Psoas muscle (tissue), 8 donors: Measurements from ENCODE around the gene MCL1. TPM values are rescaled to one million over a fixed set of nuclear protein-coding genes. Genes with fewer than 3 reads are reported as not detected.
A peak's percentile ranks its signal among the peaks of the same experiment; 100 is the strongest.

Experiments
- ATAC-seq, 4 donors: fragments of 200-7000 bp; cut with Tn5 transposase; one replicate each; pipeline ENCODE4 v1.9.1; 2020; ENCODE audit warnings: moderate library complexity in 3 of 4, mild to moderate bottlenecking in 2 of 4
- DNase-seq, 2 donors: peaks; one replicate each; pipeline ENCODE4 v3.0.0-alpha.2; 2020
- H3K27ac ChIP-seq: fragments of 200-600 bp; one replicate; pipeline ENCODE4 v1.8.0; 2022
- H3K27me3 ChIP-seq, 3 donors: fragments of 200-600 bp in 1 of 3; one replicate each; pipeline versions ENCODE4 v1.6.1 to v1.8.0; 2013 to 2022; ENCODE audit warnings: low read length in 2 of 3, mild to moderate bottlenecking in 2 of 3, moderate library complexity in 1 of 3; ENCODE audit not compliant: insufficient read depth in 3 of 3
- H3K36me3 ChIP-seq, 2 donors: fragments of 200-600 bp in 1 of 2; one replicate each; pipeline versions ENCODE4 v1.6.1 to v1.8.0; 2013 to 2022; ENCODE audit warnings: low read depth in 1 of 2, mild to moderate bottlenecking in 1 of 2, moderate library complexity in 1 of 2; ENCODE audit not compliant: insufficient read depth in 1 of 2
- H3K4me1 ChIP-seq: fragments of 200-600 bp; one replicate; pipeline ENCODE4 v1.8.0; 2022
- H3K4me3 ChIP-seq: fragments of 200-600 bp; one replicate; pipeline ENCODE4 v1.8.0; 2022; ENCODE audit warnings: mild to moderate bottlenecking
- H3K9me3 ChIP-seq: fragments of 200-600 bp; one replicate; pipeline ENCODE4 v1.8.0; 2022
- WGBS, 3 donors: extraction: QIAGEN DNeasy Blood & Tissue Kit; methylation state at CpG; one replicate each; pipeline versions ENCODE4 v1.1.6 to v1.1.7; 2013; 5-methylcytosine and 5-hydroxymethylcytosine counted together
- intact Hi-C, 2 donors: fragments of 100-400 bp; cut with DNase I; formaldehyde crosslinking; loops; one replicate each; pipeline versions ENCODE4 v1.11.0 to v1.14.2; 2022
- polyA plus RNA-seq, 3 donors: library from polyadenylated mRNA; stranded (reverse); fragments of 200-250 nt; gene quantifications; one replicate each; pipeline ENCODE4 v1.2.3, GENCODE V29; 2013
- total RNA-seq, 4 donors: library from RNA; stranded (reverse); fragmentation: NEBNext Ultra II Directional in 2 of 4; extraction: Animal tissue kit (Norgen Biotek cat#: 25700) in 2 of 4; gene quantifications; one replicate each; pipeline versions ENCODE4 v1.2.1 to v1.2.4, GENCODE V29; 2021 to 2023
- TF ChIP-seq, protein P1 (sequence below): fragments of 200-600 bp; IDR thresholded peaks from one replicate; pipeline ENCODE4 v1.8.0; 2022; ENCODE audit warnings: antibody characterized with exemption
- donor health status: healthy with polysubstance abuse.
- donor health status: DM: no; HTN: no; CAD: no; lungs with moderate emphysema.
- donor health status: Bipolar disorder and iron deficiency.
- donor health status: healthy.
- donor health status: DM: yes; HTN: yes; CAD: no.
- donor health status: DM: no; HTN: no; CAD: no.
- donor health status: DM: no; HTN: no; CAD: no.
- donor health status: DM: yes; HTN: yes; CAD: no.

Gene MCL1
- total and polyA plus RNA-seq, 7 donors: 97.2 to 192 (median 128) TPM

DNA sequence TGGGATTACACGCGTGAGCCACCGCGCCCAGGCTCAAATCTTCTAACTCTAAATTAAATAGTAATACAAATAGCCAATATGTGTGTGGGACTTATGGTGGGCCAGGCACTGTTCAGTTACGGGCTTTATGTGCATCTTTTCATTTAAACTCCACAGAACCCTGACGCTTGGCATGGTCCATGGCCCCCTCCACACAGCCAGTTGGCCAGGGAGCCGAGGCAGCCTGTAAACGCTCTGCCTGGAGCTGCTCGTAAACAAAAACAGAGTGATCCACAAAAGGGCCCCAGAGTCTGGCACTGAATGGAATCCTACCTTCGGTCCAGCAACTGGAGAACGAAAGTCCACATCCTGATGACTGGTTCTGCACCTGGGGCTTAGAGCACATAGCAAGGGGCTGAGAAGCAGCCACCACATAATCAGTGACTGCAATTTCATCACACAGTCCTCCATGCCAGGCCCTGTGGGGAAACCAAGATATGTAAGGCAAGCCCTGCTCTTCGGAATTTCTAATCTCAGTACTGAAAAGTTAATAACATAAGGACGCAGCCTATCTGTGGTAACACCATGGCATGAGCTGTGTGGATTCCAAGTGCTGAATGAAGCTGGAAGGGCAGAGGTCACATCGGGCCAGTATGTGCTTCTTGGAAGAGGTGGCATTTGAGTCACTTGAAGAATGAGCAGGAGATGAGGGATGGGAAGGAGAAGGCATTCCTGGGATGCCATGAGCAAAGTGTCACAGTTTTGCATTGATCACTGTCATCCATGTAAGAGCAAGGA lies 43.7 kb downstream of the MCL1 start:
- no peaks in the 10 kb centered on the region for H3K9me3 ChIP-seq
- peaks cover 24% of the 10 kb centered on the region for H3K4me1 ChIP-seq
- 27 to 50% (median 34%) methylated on average over 14 of the region's 14 CpGs for WGBS, 3 donors

GRCh38 chr1:150534002-150534401 lies 45.4 kb downstream of the MCL1 start:
- peak overlapping the region; percentile 83 for H3K27ac ChIP-seq
- DNase-seq: no peak

More for the DNA sequence above, 43.7 kb downstream of the MCL1 start:
- peak in 1 of 2 donors; percentile 55 for DNase-seq
- TF ChIP-seq, protein P1, sequence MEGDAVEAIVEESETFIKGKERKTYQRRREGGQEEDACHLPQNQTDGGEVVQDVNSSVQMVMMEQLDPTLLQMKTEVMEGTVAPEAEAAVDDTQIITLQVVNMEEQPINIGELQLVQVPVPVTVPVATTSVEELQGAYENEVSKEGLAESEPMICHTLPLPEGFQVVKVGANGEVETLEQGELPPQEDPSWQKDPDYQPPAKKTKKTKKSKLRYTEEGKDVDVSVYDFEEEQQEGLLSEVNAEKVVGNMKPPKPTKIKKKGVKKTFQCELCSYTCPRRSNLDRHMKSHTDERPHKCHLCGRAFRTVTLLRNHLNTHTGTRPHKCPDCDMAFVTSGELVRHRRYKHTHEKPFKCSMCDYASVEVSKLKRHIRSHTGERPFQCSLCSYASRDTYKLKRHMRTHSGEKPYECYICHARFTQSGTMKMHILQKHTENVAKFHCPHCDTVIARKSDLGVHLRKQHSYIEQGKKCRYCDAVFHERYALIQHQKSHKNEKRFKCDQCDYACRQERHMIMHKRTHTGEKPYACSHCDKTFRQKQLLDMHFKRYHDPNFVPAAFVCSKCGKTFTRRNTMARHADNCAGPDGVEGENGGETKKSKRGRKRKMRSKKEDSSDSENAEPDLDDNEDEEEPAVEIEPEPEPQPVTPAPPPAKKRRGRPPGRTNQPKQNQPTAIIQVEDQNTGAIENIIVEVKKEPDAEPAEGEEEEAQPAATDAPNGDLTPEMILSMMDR: no peak
- peak; percentile 64 to 77 (median 74) for ATAC-seq
- Histone ChIP-seq H3K36me3 (no peaks in the 10 kb centered on the region), H3K27ac (peak overlapping the region; percentile 83), H3K4me3 (no peak overlapping the region), H3K27me3 (no peaks in the 10 kb centered on the region)
- intact Hi-C loops: no loop called here

DNA sequence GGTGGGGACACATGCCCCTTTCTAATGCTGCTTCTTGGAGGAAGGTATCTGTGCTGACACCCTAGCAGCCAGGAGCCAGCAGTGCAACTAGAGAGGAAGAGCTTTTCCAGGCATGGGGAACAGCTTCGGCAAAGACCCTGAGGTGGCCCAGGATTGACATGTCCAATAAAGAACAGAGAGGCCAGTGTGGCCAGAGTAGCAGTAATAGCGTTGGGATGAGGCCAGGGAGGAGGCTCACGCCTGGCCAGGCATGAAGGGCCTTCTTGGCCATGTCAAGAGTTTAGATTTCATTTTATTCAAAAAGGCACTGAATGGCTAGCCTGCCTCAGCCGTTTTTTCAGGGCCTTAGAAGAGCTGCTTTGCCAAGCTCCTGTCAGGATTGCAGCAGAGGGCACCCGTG lies 46.5 kb downstream of the MCL1 start:
- intact Hi-C loops: loop anchor here (1.0 to 5.0 kb wide), 2 partner anchors 69 to 71 kb away; no protein-coding TSS in a partner anchor
- H3K27ac ChIP-seq: peak overlapping the region; percentile 73
- TF ChIP-seq, protein P1: no peak
- H3K9me3 ChIP-seq: no peaks in the 10 kb centered on the region
- H3K4me3 ChIP-seq: no peak overlapping the region
- no peaks in the 10 kb centered on the region for H3K27me3 ChIP-seq
- no peak for ATAC-seq
- 28 to 35% (median 30%) methylated on average over 5 of the region's 5 CpGs for WGBS, 3 donors
- no peaks in the 10 kb centered on the region for H3K36me3 ChIP-seq
- DNase-seq: no peak
- peaks cover 24% of the 10 kb centered on the region for H3K4me1 ChIP-seq

More at GRCh38 chr1:150534002-150534401, 45.4 kb downstream of the MCL1 start:
- intact Hi-C loops: loop anchor here in 1 of 2 donors (5.0 kb wide), 1 partner anchor 72 kb away; no protein-coding TSS in a partner anchor
- Histone ChIP-seq H3K27me3 (no peaks in the 10 kb centered on the region), H3K36me3 (no peaks in the 10 kb centered on the region), H3K4me1 (peaks cover 24% of the 10 kb centered on the region), H3K4me3 (no peak overlapping the region), H3K9me3 (no peaks in the 10 kb centered on the region)
- ATAC-seq: no peak
- 81 to 90% (median 89%) methylated on average over 6 of the region's 6 CpGs for WGBS, 3 donors
- TF ChIP-seq, protein P1: no peak

- Histone ChIP-seq H3K4me1 (peaks cover 16% of the 10 kb centered on the region), H3K27me3 (no peaks in the 10 kb centered on the region), H3K36me3 (no peaks in the 10 kb centered on the region), H3K27ac (no peak overlapping the region), H3K4me3 (no peak overlapping the region), H3K9me3 (no peaks in the 10 kb centered on the region)
- TF ChIP-seq, protein P1: no peak
- no peak for ATAC-seq
- intact Hi-C loops: loop anchor here in 1 of 2 donors (5.0 kb wide), 1 partner anchor 68 kb away; no protein-coding TSS in a partner anchor
- no peak for DNase-seq
- 95 to 97% (median 95%) methylated on average over 14 of the region's 14 CpGs for WGBS, 3 donors
These were observed 48.8 kb downstream of the MCL1 start for GRCh38 chr1:150530491-150531159.
